ENCODE measurements around the gene MYRIP. TPM values are rescaled to one million over a fixed set of nuclear protein-coding genes. Genes with fewer than 3 reads are reported as not detected.
"Not testable (repeated sequence)": the region's sequence is repeated elsewhere in the genome, so short reads cannot be mapped to it uniquely, and the experiment has no call there.

Gene MYRIP
- total RNA-seq, 1 donor from 2014 or later, result not detected

DNA sequence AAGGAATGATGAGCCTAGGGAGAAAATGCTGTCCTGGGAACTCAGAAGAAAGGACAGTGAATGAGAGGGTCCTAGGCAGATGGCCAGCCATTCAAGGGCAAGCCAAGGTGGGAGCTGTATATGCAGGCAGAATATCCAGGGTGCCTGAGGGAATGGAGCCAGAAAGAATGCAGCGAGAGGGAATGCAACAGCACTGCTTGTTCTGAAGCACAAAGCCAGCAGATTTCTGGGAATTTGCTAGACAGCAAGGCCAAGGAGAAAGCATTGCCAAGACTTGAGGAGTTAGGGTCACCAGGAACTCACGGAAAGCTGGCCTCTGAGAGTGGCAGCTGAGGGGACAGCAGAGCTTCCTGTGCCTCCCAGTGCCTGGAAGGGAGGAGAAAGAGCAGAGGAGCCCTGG is 200.6 kb downstream of the MYRIP start:
- H3K4me1 Mint-ChIP-seq (ENCODE audit: low read depth), result no peaks in the 10 kb centered on the region
- no peaks in the 10 kb centered on the region for H3K36me3 Mint-ChIP-seq (ENCODE audit: low read depth)
- intact Hi-C loops (cut with micrococcal nuclease), result no loop called here
- no peak overlapping the region for H3K27ac Mint-ChIP-seq
- H3K9me3 Mint-ChIP-seq, result no peaks in the 10 kb centered on the region
- no peaks in the 10 kb centered on the region for H3K27me3 Mint-ChIP-seq (ENCODE audit: insufficient read depth)
- DNase-seq (ENCODE audit: low spot score), result no peak
- no peak overlapping the region for H3K4me3 Mint-ChIP-seq

DNA sequence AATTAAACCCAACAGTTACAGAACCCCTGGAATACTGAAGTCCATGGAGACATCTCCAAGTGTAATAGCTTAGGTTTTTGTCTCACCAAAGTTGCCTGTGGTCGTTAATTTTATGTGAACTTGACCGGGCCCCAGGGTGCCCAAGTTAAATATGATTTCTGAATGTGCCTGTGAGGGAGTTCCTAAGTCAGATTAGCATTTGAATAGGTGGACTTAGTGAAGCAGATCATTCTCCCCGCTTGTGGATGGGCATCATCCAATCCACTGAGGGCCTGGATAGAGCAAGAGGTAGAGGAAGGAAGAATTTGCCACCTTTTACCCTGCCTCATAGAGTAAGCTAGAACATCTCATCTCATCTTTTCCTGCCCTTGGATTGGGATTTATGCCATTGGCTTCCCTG is 203.0 kb downstream of the MYRIP start:
- H3K27me3 Mint-ChIP-seq (ENCODE audit: insufficient read depth), result no peaks in the 10 kb centered on the region
- no peak overlapping the region for H3K27ac Mint-ChIP-seq
- H3K4me3 Mint-ChIP-seq, result no peak overlapping the region
- no peaks in the 10 kb centered on the region for H3K36me3 Mint-ChIP-seq (ENCODE audit: low read depth)
- no peaks in the 10 kb centered on the region for H3K4me1 Mint-ChIP-seq (ENCODE audit: low read depth)
- intact Hi-C loops (cut with micrococcal nuclease), result no loop called here
- no peaks in the 10 kb centered on the region for H3K9me3 Mint-ChIP-seq
- DNase-seq (ENCODE audit: low spot score), result no peak

DNA sequence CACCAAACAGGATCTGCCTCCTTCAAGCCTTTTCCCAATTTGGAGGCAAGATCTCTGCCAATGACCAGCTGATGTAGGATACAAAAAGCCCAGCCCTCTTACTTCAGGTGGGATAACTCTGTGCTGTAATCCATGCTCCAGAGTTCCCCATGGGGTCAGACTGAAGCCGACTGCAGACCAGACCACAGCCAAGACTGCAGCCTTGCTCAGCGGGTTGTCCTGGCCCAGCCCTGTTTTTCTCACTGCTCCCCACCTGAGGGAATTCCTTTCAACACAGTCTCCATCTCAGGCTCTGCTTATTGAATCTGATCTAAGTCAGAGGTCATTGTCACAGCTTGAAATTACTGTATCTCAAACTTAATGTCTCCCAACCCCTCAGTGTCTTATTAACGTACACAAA is 207.0 kb downstream of the MYRIP start:
- DNase-seq (ENCODE audit: low spot score), result no peak
- no peaks in the 10 kb centered on the region for H3K9me3 Mint-ChIP-seq
- no peaks in the 10 kb centered on the region for H3K4me1 Mint-ChIP-seq (ENCODE audit: low read depth)
- H3K36me3 Mint-ChIP-seq (ENCODE audit: low read depth), result no peaks in the 10 kb centered on the region
- no peaks in the 10 kb centered on the region for H3K27me3 Mint-ChIP-seq (ENCODE audit: insufficient read depth)
- no peak overlapping the region for H3K4me3 Mint-ChIP-seq
- H3K27ac Mint-ChIP-seq, result no peak overlapping the region
- intact Hi-C loops (cut with micrococcal nuclease), result no loop called here

GRCh38 chr3:40018369-40018768 is 209.0 kb downstream of the MYRIP start:
- Mint-ChIP-seq H3K36me3 (ENCODE audit: low read depth) (no peaks in the 10 kb centered on the region), H3K27ac (no peak overlapping the region)

DNA sequence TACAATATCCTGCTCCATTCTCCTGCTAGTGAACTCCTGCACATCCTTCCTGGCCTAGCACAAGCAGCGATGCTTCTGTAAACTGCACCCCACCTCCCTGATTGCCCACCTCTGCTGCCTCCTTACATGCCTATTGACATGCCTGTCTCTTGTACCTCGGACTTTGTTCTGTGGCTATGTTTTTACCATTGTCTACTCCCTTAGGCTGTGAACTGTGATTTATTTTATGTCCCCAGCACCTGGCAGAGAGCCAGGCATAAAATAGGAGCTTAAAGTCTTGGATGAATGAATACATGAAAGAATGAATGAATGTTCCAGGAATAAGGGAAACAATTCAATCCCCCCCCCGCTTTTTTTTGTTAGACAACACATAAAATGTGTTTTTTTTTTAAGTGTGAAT is 210.0 kb downstream of the MYRIP start:
- Mint-ChIP-seq H3K4me1 (ENCODE audit: low read depth) (no peaks in the 10 kb centered on the region), H3K4me3 (no peak overlapping the region), H3K27ac (no peak overlapping the region), H3K36me3 (ENCODE audit: low read depth) (no peaks in the 10 kb centered on the region), H3K9me3 (no peaks in the 10 kb centered on the region), H3K27me3 (ENCODE audit: insufficient read depth) (no peaks in the 10 kb centered on the region)
- intact Hi-C loops (cut with micrococcal nuclease), result no loop called here
- DNase-seq (ENCODE audit: low spot score), result no peak

More at GRCh38 chr3:40018369-40018768, 209.0 kb downstream of the MYRIP start:
- no peaks in the 10 kb centered on the region for H3K9me3 Mint-ChIP-seq
- H3K4me1 Mint-ChIP-seq (ENCODE audit: low read depth), result no peaks in the 10 kb centered on the region
- DNase-seq (ENCODE audit: low spot score), result no peak
- no peak overlapping the region for H3K4me3 Mint-ChIP-seq
- no peaks in the 10 kb centered on the region for H3K27me3 Mint-ChIP-seq (ENCODE audit: insufficient read depth)
- intact Hi-C loops (cut with micrococcal nuclease), result no loop called here

DNA sequence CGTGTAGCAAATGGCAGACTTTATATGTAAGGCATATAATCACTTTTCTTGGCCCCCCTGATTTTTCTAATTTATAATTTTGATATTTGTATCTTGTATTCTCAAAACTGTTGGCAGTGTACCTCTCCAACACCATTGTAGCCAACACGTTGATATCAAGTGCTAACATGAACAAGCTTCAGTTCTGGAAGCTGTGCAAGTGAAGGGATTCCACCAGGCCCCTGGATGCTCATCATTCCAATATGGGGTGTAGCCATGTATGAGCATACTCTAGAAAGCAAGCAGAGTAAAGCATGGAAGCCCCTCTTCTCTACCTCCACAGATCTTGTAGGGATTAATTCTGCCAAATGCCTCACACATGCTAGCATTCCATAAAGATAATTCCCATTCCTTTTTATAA is 211.3 kb downstream of the MYRIP start:
- Mint-ChIP-seq H3K4me1 (ENCODE audit: low read depth) (no peaks in the 10 kb centered on the region), H3K4me3 (no peak overlapping the region), H3K27me3 (ENCODE audit: insufficient read depth) (no peaks in the 10 kb centered on the region), H3K36me3 (ENCODE audit: low read depth) (no peaks in the 10 kb centered on the region), H3K9me3 (peaks cover 7% of the 10 kb centered on the region), H3K27ac (no peak overlapping the region)
- intact Hi-C loops (cut with micrococcal nuclease), result no loop called here
- DNase-seq (ENCODE audit: low spot score), result no peak

- no peaks in the 10 kb centered on the region for H3K27me3 Mint-ChIP-seq (ENCODE audit: insufficient read depth)
- no peak for DNase-seq (ENCODE audit: low spot score)
- intact Hi-C loops (cut with micrococcal nuclease), result no loop called here
- no peak overlapping the region for H3K4me3 Mint-ChIP-seq
- H3K36me3 Mint-ChIP-seq (ENCODE audit: low read depth), result no peaks in the 10 kb centered on the region
- no peak overlapping the region for H3K27ac Mint-ChIP-seq
- no peaks in the 10 kb centered on the region for H3K4me1 Mint-ChIP-seq (ENCODE audit: low read depth)
- H3K9me3 Mint-ChIP-seq, result peaks cover 13% of the 10 kb centered on the region
These were observed 211.9 kb downstream of the MYRIP start for GRCh38 chr3:40021338-40021737.

- H3K27ac Mint-ChIP-seq, result no peak overlapping the region
- DNase-seq (ENCODE audit: low spot score), result no peak
- no peak overlapping the region for H3K4me3 Mint-ChIP-seq
- H3K27me3 Mint-ChIP-seq (ENCODE audit: insufficient read depth), result no peaks in the 10 kb centered on the region
- H3K36me3 Mint-ChIP-seq (ENCODE audit: low read depth), result no peaks in the 10 kb centered on the region
- intact Hi-C loops (cut with micrococcal nuclease), result no loop called here
- peaks cover 22% of the 10 kb centered on the region for H3K9me3 Mint-ChIP-seq
- H3K4me1 Mint-ChIP-seq (ENCODE audit: low read depth), result no peaks in the 10 kb centered on the region
These were observed 213.0 kb downstream of the MYRIP start for GRCh38 chr3:40022297-40022827.

DNA sequence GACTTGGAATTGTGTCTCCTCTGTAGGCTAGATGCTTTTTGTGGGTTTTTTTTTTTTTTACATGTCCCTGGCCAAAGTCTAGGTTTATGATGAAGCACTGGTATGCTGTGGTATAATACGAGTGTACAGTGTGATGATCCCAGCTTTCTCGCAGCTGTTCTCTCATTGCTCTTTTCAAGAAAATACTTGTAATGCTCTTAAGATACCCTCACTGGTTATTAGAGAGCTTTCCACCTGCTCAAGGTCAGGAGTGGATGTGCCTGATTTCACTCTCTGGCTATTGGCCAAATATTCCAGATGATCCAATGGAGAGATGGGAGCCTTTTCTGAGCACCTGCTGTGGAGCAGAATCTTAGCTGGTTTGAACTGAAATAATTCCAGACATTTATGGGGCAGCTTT is 215.1 kb downstream of the MYRIP start:
- intact Hi-C loops (cut with micrococcal nuclease), result no loop called here
- no peaks in the 10 kb centered on the region for H3K36me3 Mint-ChIP-seq (ENCODE audit: low read depth)
- no peak overlapping the region for H3K4me3 Mint-ChIP-seq
- no peaks in the 10 kb centered on the region for H3K4me1 Mint-ChIP-seq (ENCODE audit: low read depth)
- no peak for DNase-seq (ENCODE audit: low spot score)
- no peaks in the 10 kb centered on the region for H3K27me3 Mint-ChIP-seq (ENCODE audit: insufficient read depth)
- H3K9me3 Mint-ChIP-seq, result peaks cover 23% of the 10 kb centered on the region
- no peak overlapping the region for H3K27ac Mint-ChIP-seq

DNA sequence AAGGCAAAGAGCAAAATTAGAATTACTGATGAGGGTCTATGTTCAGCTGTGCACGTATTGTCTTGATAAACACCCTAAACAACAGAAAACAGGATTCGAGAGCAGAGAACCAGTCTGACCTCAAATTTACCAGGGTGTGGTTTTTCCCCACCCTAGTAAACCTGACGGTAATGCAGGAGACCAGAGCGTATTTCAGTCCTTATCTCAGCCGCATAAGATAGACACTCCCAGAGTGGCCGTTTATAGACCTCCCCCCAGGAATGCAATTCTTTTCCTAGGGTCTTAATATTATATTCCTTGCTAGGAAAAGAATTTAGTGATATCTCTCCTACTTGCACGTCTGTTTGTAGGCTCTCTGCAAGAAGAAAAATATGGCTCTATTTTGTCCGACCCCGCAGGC is 216.5 kb downstream of the MYRIP start:
- H3K4me3 Mint-ChIP-seq; intact Hi-C loops (cut with micrococcal nuclease); DNase-seq (ENCODE audit: low spot score); H3K4me1 Mint-ChIP-seq (ENCODE audit: low read depth); H3K36me3 Mint-ChIP-seq (ENCODE audit: low read depth); H3K27me3 Mint-ChIP-seq (ENCODE audit: insufficient read depth); H3K27ac Mint-ChIP-seq: not testable (repeated sequence)
- peaks cover 23% of the 10 kb centered on the region for H3K9me3 Mint-ChIP-seq

DNA sequence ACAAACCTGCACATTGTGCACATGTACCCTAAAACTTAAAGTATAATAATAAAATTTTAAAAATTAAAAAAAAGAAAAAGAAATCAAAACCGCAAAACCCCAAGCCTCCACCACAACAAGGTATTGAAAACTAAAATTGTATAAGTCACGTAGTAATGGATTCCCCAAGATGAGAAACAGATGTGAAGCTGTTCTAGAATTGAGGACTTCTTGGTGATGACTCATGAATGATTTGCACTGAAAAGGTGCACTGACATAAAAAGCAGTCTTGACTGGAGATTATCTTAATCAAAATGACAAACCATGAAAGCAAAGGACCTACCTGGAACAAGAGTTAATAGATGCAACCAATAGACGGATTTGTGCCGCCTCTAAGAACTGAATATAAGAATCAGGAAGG is 225.8 kb downstream of the MYRIP start:
- Mint-ChIP-seq H3K27ac (no peak overlapping the region), H3K9me3 (no peaks in the 10 kb centered on the region), H3K4me1 (ENCODE audit: low read depth) (no peaks in the 10 kb centered on the region), H3K4me3 (no peak overlapping the region), H3K27me3 (ENCODE audit: insufficient read depth) (peaks cover 1% of the 10 kb centered on the region), H3K36me3 (ENCODE audit: low read depth) (no peaks in the 10 kb centered on the region)
- no peak for DNase-seq (ENCODE audit: low spot score)
- intact Hi-C loops (cut with micrococcal nuclease), result loop anchor here (1.0 kb wide), 1 partner anchor 14 kb away; no protein-coding TSS in a partner anchor

DNA sequence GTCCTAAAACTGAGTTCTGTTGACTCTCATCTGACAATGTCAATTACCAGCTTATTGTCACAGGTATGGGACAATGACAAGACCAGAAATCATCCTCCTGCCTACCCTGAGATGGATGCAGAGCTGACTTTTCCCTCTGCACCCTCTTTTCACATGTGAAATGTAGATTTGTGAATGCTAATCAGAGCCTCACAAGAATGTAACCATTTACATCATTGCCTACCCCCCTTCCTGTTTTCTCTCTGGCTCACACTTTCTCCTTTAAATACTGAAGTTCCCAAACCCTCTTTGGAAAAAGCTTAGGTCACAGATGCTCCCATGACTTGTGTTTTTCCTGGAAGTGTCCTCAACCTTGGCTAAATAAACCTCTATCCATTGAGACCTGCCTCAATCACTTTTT is 228.2 kb downstream of the MYRIP start:
- no peaks in the 10 kb centered on the region for H3K4me1 Mint-ChIP-seq (ENCODE audit: low read depth)
- no peaks in the 10 kb centered on the region for H3K36me3 Mint-ChIP-seq (ENCODE audit: low read depth)
- intact Hi-C loops (cut with micrococcal nuclease), result no loop called here
- no peak overlapping the region for H3K4me3 Mint-ChIP-seq
- H3K9me3 Mint-ChIP-seq, result no peaks in the 10 kb centered on the region
- H3K27me3 Mint-ChIP-seq (ENCODE audit: insufficient read depth), result no peaks in the 10 kb centered on the region
- DNase-seq (ENCODE audit: low spot score), result no peak
- no peak overlapping the region for H3K27ac Mint-ChIP-seq

GRCh38 chr3:40042752-40043443 is 233.5 kb downstream of the MYRIP start:
- Mint-ChIP-seq H3K27ac (no peak overlapping the region), H3K4me3 (no peak overlapping the region), H3K9me3 (no peaks in the 10 kb centered on the region), H3K4me1 (ENCODE audit: low read depth) (no peaks in the 10 kb centered on the region), H3K27me3 (ENCODE audit: insufficient read depth) (no peaks in the 10 kb centered on the region), H3K36me3 (ENCODE audit: low read depth) (no peaks in the 10 kb centered on the region)
- intact Hi-C loops (cut with micrococcal nuclease), result no loop called here
- DNase-seq (ENCODE audit: low spot score), result no peak

- Mint-ChIP-seq H3K9me3 (no peaks in the 10 kb centered on the region), H3K27ac (no peak overlapping the region), H3K4me1 (ENCODE audit: low read depth) (no peaks in the 10 kb centered on the region), H3K4me3 (no peak overlapping the region), H3K27me3 (ENCODE audit: insufficient read depth) (no peaks in the 10 kb centered on the region), H3K36me3 (ENCODE audit: low read depth) (no peaks in the 10 kb centered on the region)
- intact Hi-C loops (cut with micrococcal nuclease), result no loop called here
- no peak for DNase-seq (ENCODE audit: low spot score)
These were observed 234.0 kb downstream of the MYRIP start for GRCh38 chr3:40043444-40043755.
